GM18511 (cell line): ENCODE measurements around the gene ARID5B.

Experiments
- ATAC-seq: cut with Tn5 transposase; IDR thresholded peaks from one replicate; pipeline ENCODE4 v1.9.1; 2021; ENCODE audit warnings: mild to moderate bottlenecking, moderate library complexity; ENCODE audit not compliant: unreplicated experiment

ARID5B gene

DNA sequence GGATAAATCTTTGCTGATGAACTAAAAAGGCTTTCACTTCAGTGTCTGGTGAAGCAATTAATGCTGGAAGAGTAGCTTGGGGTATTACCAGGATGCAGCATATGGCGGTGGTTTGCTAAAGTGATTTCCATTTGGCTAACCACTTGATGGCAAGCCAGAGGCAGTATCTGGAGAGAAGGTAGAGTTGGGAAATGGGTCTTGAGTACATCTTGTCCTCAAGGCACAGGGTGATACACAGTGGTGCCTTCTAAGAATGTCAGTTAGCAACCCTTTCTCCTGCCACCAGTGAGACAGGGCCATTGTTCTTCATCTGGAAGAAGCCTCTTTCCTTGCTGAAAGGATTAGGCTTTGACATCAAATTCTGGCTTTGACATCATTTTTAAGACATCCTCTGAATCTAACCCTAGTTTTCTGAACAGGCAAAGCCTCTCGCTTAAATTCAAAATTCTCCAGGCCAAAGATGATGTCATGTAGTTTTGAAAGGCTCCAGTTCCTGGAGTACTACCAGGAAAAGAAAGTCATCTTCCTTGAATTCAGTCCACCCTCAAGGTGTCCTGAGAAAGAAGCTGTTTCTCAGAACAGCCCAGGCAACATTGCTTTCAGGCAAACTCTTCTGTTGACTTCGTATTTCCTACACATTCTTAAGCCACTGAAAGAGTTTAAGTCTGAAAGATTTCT lies 162.4 kb downstream of the ARID5B start:
- ATAC-seq = no peak

DNA sequence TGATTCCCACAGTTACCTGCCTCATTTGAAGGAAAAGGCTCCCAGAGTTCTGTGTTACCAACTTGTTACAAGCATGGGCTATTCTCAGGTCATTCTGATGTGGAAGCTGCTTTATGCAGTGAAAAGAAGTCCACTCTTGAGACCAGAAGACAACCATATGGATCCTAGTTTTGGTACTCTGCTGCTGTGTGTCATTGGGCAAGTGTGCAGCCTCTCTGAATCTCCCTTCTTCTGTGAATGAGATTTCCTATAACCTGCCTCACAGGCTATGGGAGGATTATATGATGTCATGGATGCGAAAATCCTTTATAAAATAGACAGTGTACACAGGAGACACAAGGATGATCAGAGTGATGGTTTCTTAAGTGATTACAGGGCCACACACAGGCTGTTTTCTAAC lies 166.1 kb downstream of the ARID5B start:
- no peak for ATAC-seq

DNA sequence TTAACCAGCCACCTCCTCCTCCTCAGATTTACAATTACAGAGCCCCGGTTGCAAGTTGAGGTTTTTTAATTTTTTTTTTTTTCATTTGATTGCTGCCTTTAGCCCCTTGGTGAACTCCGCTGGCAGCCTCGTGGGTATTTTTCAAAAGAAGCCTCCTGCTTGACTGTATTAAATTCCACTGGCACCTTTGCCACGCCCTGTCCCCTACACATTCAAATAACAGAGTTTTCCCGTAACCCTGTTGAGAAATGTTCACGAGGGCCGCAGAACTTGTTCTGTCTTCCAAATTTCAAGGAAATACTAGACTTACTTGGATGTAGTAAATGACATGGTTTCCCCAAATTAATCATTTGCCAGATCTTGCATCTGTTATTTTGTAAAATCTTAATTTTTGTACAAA lies 167.0 kb downstream of the ARID5B start:
- no peak for ATAC-seq

DNA sequence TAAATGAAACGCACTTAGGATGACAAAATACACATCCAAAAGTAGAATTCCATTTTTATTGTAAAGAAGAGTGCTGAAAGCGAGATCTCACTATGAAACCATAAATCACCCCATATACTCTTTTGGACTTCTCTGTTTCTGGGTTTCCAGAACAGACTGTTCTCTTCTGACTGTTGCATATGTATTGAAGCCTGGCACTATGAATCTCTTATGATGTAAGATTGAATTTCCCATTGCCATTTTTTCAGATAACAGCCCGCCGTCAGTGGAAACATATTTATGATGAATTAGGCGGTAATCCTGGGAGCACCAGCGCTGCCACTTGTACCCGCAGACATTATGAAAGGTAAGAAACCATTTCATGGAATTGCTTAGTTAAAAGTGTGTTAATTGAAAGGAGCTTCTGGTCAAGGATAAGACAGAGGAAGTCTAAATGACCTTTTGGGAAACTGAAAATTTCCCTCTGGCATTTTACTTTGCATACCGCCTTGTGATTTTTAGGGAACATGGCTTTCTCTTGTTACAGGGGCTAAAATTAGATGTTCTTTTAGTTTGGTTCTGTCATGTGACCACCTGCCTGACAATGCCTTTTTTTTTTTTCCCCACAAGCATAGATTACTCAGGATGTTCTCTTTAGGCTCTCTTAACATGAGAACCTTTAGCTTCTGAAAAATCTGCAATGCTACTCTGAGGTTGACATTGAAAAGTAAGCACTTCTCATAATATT lies 168.1 kb downstream of the ARID5B start:
- no peak for ATAC-seq

DNA sequence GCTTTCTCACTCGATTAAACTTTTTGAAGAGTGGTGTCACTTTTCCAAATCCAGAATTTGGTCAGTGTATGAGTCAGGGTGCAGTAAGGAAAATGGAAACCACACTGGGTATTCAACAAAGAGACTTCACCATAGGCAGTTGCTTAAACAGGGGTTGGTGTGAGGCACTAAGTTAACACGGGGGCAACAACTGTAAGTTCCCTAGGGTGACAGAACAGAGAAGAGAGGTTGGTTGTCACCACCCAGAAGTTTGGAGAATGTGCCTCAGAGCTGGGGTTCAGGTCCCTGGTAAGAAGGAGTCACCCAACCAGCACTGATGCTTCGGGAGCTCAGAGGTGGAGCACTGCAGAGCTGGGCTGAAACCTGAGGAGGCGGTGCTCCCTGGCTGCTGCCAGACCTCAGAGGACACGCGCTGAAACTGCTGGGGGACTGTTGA lies 170.4 kb downstream of the ARID5B start:
- no peak for ATAC-seq

DNA sequence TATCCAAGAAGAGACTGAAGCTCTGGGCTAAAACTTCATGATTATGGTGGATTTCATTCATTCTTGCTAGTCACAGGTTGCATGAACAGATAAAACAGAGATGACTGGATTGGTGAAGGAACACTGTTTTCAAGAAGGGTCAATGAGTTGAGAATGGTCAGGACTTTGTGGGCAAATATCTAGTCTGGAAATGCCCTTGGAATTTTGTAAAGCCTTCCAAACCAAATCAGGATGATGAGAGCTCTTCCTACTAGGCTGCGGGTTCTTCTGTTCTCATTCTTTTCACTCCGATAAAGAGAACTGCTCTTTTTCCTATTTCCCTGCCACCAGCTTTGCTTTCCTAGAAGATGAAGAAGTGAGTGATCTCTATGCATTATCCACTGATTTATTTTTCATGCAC lies 171.4 kb downstream of the ARID5B start:
- ATAC-seq = no peak

DNA sequence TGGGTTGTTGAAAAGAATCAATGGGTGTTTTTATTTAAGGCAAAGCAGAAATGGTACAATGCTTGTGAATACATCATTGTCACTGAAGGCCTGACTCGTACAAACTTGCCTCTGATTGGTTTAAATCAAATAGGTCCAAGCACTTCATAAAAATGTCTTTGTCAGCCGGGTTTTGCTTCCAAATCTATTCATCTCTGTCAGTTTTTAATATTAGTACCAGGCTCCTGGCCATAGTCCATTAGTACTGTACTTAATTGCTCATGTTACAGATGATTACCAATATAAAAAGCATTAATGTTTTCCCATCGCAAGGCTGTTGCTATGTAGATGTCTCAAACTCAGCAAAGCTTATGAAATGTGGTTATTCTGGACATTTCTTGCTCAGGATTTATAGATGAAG lies 171.9 kb downstream of the ARID5B start:
- ATAC-seq = no peak

DNA sequence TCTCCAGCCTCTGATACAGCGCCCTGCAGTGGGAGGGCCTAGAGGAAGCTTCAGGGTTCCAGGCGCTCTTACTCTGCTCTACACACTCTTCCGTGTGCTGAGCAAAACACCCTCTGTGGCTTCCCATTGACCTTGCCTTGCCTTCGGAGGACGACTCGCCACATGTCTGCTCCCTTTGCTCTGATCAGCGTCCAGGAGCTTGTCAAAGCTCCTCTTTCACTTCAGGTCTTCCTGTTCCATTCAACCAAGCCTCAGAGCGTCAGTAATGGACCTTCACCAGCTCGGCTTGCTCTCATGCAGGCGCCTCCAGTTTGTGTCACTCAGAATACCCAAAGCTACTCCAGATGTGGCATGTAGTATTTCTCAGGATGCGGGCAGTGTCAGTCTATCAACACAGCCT lies 173.9 kb downstream of the ARID5B start:
- ATAC-seq = no peak

DNA sequence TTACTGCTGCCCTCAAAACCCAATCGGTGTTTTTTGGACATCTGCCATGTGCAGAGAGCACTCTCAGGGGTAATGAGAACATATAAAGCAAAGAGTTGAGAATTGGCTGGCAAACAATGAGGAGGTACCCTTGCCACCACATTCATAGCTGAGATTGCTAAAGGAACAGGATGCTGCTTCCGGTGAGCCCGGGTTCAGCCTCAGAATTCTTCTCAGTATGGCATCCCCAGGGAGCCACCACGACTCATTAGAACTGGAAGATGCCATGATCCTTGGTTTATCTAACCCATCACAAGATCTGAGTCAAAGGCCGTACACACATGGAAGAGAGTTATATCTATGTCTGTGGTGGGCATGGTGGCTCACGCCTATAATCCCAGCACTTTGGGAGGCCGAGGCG lies 174.4 kb downstream of the ARID5B start:
- no peak for ATAC-seq

DNA sequence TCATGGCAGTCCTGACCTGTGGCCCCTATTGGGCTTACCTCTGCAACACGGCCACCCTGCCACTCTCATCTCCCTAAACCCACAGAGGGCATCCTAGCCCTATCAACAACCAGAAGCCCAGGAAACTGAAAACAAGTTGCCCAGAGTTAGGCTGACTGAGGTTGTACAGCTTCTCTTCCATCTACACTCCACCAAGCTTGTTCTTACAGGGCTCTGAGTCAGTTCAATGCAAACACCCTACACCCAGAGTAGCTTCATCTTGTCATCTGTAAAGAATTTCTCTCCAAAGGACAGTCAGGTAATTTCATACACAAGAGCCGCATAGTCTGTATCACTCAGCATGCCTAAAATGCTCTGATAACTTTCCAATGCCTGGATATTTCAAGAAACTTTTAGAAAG lies 175.4 kb downstream of the ARID5B start:
- ATAC-seq = no peak

DNA sequence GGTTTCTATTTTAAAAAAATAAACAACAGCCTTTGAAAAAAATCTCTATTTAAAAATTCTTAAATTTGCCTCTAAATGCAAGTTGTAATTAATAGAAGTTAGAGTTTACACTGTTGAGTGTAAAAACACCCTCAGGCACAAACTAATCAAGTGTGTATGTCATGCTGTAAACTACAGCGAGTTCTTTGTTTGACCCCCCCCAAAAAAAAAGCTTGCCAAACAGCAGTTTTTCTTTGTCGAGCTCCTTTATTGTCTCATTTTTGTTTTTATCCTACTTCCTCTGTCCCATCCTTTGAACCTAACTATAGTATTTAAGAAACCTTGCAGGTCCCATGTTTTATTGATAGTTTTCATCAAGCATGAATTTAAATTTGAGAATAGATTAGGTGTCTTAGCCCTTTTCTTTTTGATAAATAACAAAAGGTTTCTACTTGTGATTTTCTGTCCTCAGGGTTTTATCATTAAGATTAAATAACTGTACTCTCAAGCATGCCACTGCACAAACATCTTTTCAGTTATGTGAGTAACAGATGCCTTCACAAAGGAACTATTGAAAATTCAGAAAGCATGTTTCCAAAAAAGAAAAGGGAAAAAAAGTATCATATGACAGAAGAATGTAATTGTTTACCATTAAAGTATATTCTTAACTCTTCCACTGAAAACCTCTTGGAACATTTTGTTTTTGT lies 176.0 kb downstream of the ARID5B start:
- no peak for ATAC-seq

DNA sequence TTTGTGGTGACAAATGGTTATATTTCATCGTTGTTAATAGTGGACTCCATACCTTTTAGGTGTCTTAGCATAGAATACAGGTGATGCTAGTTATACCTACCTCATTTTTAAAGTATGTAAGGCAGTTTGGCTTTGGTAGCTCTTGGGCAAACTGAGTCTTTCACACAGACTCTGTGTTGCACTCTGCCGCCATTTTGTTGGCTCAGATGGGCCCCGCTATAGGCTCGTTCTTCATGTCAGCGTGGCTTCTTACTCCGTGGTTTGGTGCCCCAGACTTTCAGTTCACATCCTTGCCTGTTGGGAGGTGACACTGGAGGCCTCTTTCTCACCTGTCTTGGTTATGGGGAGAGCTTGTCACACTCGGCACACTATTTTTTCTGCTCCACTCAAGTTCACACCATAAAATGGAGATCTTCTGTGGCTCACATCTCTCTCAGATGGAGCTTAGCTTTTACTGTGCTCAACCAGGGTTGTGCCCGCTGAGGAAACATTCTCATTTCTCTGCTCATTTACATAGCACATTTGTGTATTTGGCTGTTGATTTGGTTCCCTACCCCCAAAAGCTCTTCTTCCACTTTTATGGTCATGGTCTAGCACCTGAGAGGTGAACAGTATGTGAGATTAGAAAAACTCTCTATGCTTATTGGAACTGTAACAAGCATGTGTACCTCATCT lies 178.5 kb downstream of the ARID5B start:
- ATAC-seq = peak; percentile 76

DNA sequence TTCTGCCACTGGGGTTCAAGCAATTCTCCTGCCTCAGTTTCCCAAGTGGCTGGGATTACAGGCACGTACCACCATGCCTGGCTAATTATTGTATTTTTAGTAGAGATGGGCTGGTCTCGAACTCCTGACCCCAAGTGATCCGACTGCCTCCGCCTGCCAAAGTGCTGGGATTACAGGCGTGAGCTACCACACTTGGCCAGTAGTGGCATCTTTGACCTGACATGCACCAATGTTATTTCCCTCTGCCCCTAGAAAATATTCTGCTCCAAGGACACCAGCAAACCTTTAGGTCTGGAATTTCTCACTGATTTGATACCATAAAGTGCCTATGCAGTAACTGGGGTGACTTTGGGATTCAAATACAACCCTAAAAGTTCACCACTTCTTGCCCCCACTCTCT lies 179.4 kb downstream of the ARID5B start:
- ATAC-seq = no peak

DNA sequence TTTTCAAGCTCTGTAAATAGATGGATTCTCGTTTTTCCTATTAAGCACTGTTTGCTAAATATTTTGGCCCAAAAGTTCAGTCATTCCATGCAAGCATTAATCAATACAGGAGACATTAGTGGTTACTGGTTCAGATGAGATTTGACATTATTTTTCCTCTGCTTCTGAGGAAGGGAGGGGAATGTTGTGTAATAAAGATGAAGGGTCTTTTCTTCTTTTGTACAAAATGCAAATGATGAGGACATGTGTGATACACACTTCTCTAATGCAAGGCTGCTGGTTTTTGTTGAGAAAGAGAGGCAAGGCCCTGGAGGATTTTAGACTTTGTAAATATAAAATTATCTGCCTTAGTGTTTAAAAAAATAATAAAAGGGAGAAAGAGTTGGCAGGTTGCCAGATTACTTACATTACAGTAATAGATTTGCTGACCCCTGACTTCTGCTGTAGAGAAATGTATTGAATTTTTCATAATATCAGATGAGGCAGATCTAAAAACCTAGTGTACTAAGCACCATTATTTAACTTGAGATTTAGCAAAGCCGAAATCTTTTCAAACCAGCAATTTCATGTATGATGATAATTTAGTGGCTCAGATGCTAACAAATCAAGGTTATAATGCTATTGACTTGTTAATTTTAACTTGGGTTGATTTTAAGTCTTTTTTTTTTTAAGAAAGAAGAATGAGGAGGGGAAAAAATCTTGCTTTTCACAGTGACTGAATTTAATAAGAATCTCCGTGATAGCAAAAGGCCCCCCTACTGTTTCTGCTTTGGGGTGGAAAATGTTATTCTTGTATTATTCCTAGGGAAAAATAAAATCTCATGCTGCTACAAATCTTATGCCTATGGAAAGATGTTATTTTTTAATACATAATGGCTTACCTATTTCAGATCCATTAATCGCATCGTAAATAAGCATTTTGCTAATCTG lies 180.1 kb downstream of the ARID5B start:
- no peak for ATAC-seq

DNA sequence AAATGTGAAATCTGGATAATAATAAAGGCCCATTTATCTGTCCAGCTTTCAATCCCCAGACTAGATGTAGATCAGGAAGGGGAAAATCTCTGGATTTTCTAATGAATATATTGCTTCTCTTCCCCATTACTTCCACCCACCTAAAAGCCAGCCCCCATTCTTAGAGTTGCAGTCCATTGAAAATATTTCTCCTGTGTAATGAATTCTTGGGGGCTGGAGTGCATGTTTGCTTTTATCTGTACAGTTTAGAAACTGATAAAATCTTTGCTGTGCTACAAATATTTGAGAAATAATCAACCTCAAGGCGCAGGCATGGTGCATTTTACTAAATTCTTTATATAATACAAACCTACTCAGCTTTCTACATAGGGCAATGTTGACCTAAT lies 180.8 kb downstream of the ARID5B start:
- no peak for ATAC-seq

DNA sequence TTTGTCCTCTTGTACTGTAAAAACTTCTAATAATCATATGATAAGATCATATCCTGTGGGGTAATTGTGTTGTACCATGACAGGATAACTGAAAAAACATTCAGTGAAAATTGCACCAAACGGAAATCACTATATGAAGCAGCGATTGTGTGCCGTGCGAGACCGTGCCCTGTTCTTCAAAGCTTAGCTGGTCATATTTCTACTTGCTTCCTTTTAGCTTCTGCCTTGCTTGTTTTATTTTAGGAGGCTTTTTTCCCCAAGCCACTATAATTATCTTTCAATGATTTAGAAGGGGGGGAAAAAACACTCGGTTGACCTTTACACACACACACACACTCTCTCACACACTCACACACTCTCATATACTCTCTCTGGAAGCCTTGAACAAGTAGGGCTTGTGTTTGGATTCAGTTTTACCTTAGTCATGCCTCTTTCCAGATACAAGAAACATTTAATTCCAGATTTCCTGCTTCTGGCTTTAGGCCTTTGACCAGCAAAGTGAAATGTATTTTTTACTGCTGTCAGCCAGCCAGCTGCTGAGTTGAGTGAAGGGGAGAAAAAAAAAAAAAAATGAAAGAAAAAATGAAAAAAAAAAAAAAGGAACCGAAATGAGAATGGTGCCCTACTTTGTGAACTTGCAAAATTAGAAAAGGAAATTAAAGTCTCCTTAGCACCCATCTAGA lies 181.4 kb downstream of the ARID5B start:
- peak; percentile 53 for ATAC-seq

DNA sequence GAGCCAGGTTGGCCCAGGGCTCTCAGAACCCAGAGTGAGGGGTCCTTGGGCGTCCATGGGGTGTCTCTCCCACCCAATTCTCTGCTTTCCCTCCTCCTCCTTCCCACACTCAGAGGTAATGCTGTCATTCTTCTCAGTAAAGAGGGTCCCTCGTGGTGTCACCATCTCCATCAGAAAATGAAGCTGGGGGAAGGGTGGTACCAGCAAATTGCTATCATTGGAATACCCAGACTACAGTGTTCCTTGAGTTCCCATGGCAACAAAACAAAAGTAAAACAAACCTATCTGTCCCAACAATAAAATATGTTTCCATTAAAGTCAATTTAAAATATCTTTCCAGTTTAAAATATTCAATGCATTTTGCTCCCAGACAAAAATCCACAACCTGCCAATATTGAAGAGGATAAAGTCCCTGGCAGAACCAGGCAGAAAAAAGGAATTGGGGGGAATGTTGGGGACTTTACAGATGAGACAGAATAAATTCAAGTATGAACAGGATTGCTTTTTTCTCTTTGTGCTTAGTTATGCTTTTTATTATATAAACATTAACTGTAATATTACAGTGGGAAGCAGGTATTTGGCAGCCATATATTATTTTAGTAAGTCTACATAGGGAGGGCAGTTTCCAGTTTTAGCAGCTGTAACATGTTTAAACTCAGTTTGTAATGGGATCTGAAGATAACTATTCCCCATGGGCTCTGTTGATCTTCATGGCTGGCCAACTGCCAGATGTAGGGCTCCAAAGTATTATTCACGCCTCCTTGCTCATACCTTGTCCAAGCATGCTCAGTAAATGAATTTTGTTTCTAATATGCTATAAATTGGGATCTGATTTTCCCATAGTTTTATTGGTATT lies 182.1 kb downstream of the ARID5B start:
- no peak for ATAC-seq

DNA sequence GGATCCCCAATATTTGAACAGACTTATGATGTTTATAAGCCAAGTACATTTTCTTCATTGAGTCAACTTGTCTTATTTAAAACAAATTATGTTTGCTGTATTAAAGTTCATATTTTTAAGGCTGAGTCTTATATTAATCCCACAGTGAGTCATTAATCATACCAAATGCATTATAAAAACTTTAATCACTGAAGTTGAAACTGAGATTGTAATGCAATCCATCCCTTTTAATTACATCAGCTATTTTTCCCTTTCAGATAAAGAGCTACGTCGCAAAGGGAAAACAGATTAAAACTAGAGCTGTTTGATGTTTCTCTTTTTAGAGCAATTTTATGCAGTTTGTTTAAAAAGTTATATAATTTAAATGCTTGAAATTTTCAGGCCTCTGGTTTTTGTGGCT lies 183.0 kb downstream of the ARID5B start:
- ATAC-seq = no peak

DNA sequence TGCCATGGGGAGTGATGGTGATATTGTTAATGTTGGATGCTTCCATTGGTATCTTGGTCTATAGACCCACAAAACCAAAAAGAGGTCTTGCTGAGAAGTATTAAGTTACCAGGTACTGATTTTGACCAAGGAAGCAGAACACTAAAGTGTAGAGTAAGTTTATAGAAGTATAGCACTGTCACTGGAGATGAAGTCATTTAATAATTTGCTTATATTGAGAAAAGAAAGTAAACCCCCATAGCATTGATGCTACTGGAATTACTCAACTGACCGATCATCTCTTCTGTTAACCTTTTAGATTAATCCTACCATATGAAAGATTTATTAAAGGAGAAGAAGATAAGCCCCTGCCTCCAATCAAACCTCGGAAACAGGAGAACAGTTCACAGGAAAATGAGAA lies 183.9 kb downstream of the ARID5B start:
- no peak for ATAC-seq
